GM18870 (cell line): ENCODE results near the gene CLSTN3.

ENCODE experiments used
- ATAC-seq: cut with Tn5 transposase; IDR thresholded peaks from one replicate; pipeline ENCODE4 v1.9.1; 2021; ENCODE audit warnings: moderate library complexity; ENCODE audit not compliant: unreplicated experiment

The CLSTN3 gene

GRCh38 chr12:7146906-7147305 lies 16.7 kb downstream of the CLSTN3 start:
- no peak for ATAC-seq

DNA sequence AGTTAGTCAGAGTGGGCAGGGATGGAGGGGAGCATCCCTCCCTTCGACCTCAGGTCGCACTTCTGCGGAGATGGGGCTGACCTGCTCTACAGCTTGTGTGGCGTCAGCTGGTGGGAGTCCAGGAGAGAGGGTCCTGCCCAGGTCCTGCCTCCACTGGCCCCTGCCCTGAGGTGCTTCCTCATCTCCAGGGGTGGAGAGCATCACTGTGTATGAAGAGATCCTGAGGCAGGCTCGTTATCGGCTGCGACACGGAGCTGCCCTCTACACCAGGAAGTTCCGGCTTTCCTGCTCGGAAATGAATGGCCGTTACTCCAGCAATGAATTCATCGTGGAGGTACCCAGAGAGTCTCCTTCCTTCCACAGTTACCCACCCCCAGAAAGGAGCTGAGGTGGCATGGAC lies 20.2 kb downstream of the CLSTN3 start:
- no peak for ATAC-seq

DNA sequence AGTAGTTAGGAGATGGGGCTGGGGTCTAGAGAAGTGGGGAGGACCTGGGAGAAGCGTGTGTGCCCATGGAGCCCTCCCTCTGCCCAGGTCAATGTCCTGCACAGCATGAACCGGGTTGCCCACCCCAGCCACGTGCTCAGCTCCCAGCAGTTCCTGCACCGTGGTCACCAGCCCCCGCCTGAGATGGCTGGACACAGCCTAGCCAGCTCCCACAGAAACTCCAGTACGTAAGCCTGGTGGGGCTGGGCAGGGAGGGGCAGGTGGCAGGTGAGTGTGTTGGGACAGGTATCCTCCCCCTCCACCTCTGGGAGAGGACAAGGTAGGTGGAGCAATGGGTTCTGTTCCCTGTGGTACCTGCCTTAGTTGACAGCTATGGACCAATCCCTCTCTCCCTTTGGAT lies 20.7 kb downstream of the CLSTN3 start:
- no peak for ATAC-seq

GRCh38 chr12:7151532-7151931 lies 21.4 kb downstream of the CLSTN3 start:
- no peak for ATAC-seq

- no peak for ATAC-seq
These were observed 22.6 kb downstream of the CLSTN3 start for GRCh38 chr12:7152818-7153217.

- ATAC-seq: no peak
These were observed 23.9 kb downstream of the CLSTN3 start for GRCh38 chr12:7154042-7154441.

DNA sequence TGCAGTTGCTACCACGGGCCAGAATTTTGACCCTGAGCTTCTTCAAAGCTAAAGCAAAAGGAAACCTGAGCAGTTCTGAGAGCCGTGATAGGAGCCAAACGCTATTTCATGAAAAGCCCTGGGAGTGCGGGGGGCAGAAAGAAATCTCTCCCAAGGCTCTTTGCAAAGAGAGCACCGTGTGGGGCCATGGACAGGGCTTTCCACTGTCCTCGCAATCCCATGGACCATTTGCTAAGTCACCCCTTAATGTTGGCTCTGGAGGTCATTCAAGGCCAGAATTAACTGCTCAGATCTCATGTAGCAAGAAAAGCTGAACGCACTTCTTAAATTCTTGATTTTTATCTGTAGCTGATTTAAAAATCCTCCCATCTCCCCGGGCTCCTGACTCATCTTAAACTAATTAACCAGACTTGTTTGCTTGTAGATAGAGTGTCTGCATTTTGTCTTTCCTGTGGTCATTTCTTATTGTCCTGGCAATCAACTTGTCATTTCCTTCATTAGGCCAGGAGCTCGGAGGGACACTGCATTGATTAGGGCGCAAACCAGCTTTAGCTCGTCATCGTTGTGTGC lies 24.8 kb downstream of the CLSTN3 start:
- ATAC-seq: no peak

DNA sequence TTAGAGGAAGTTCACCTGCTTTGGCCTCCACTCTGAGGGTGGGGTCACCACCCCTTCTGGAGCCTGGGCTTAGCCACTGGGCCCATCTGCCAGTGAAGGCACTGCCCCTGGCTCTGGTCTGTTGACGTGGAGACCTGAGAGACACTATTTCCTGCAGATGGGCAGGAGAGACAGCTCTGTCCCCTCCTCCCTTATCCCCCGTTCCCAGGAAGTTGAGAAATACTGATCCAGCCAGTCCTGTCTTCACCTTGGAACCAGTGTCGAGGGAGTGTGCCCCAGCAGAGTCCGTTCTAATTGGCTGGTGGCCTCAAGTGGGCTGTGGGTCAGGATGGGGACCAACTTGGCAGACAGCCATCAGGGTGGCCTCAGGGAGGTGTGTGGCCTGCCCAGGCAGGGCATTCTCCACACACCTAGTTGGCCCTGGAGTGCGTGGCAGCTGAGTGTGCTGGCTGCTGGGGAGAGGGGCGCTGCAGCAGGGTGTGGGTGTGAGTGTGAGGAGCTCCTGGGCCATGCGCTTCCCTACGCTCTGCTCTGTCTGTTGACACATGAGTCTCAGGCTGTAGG lies 25.4 kb downstream of the CLSTN3 start:
- no peak for ATAC-seq

- no peak for ATAC-seq
These were observed 26.4 kb downstream of the CLSTN3 start for GRCh38 chr12:7156259-7157197.

DNA sequence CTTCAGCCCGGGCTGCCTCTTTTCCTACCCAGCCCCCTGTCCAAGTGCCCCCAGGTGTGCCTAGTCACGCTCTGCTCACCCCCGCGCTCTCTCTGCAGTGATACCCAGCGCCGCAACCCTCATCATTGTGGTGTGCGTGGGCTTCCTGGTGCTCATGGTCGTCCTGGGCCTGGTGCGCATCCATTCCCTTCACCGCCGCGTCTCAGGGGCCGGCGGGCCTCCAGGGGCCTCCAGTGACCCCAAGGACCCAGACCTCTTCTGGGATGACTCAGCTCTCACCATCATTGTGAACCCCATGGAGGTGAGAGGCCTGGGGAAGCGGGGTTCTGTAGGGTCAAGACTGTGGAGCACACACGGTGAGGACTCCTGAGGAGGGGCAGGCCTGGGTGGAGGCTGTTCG lies 27.2 kb downstream of the CLSTN3 start:
- ATAC-seq: no peak

DNA sequence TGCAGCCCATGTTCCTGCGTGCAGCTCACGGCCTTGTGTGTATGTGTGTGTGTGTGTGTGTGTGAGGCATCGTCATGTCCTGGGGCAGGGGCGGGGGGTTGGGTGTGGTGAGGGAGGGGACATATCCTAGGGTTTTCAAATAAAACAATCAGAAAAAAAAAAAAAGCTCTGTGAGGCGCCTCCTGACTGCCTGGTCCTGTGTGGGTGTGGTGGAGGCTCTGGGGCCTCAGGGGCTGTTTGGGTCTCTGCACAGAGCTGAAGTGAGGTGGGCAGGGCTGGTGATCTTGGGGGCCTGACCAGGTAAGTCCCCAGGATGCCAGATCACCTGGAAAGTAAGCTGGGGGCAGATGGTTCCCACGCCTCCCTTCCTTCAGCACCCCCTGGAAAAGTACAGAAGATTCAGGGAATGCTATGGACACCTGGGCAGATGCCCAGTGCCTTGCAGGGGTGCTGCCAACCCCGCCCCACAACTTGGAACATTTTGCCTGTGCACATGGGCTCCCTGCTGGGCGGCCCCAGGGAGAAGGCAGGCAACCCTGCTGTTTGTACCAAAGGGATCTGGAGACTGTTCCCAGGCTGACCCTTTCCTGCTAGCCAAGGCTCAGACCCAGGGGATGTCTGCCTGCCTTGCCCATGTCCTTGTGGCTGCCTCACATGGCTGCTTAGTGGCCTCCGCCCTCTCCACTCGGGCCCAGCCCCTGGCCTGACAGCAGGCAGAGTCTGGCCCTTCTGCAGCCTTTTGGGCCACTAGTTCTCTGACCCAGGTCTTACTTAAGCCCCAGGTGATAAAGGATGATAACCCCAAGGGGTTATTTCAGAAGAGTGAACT lies 28.8 kb downstream of the CLSTN3 start:
- no peak for ATAC-seq

- no peak for ATAC-seq
These were observed 30.0 kb downstream of the CLSTN3 start for GRCh38 chr12:7160183-7160582.

- ATAC-seq: no peak
These were observed 31.2 kb downstream of the CLSTN3 start for GRCh38 chr12:7161327-7161726.

DNA sequence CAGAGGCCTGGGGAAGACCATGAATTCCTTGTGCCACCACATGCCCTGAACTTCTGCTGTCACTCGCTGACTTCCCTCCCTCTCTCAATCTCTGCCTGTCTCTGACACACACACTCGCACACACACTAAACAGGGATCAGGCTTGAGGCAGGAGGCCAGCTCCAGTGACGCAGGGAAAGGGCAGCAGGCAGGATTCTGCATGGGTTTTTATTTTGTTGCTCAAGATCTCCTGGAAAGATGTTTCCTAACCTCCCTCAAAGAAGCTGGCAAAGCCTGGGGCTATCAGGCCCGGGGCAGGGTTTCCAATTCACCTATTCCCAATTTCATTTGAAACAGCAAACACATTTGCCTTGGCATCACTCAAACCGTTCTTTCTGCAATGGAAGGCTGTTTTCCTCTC lies 31.6 kb downstream of the CLSTN3 start:
- ATAC-seq: no peak

DNA sequence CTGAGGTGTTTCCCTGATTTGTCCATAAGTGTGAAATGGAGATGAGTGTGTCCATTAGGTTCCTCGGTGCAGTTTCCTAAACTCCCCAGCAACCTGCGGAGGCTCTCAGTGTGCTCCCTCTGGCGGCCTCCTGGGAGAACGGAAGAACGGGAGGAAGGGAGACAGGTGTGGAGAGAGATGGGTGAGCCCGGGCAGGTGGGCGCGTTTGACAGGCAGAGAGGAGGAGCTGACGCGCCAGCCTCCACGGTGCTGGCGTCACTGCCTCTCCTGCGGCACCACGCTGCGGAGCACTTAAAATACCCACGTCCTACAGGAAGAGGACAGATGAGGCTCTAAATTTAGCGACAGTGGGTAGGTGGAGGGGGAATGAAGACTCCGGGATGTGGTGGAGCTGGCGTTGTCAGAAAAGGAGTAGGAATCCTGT lies 32.5 kb downstream of the CLSTN3 start:
- no peak for ATAC-seq

DNA sequence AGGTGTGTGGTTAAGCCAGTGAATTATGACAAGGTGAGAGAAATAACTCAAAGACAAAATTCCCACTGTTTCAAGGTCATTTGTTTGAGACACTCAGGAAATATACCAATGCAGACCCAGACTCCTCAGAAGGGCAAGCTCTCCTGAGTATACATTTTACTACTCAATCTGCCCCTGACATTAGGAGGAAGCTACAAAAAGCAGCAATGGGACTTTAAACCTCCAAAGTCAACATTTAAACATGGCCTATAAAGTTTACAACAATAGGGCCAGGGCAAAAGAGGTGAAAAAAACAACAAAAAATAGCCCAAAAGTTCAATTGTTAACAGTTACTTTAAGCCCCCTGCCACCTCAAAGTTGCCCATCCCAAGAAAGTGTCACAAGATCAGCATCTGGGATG lies 39.8 kb downstream of the CLSTN3 start:
- ATAC-seq: no peak

- no peak for ATAC-seq
These were observed 41.7 kb downstream of the CLSTN3 start for GRCh38 chr12:7171854-7172253.

DNA sequence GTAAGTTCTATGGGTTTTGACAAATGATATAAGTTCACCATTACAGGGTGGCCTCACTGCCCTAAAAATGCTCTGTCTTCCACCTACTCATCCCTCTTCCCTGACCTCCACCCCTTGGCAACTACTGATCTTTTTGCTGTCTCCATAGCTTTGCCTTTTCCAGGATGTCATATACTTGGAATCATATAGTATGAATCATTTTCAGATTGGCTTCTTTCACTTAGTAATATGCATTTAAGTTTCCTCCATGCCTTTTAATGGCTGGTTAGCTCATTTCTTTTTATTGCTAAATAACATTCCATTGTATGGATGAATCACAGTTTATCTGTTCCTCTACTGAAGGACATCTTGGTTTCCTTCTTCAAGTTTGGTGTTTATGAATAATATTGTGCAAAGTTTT lies 45.3 kb downstream of the CLSTN3 start:
- no peak for ATAC-seq

- ATAC-seq: no peak
These were observed 46.4 kb downstream of the CLSTN3 start for GRCh38 chr12:7176595-7176994.

- ATAC-seq: no peak
These were observed 48.3 kb downstream of the CLSTN3 start for GRCh38 chr12:7178481-7178880.

GRCh38 chr12:7180685-7181084 lies 50.5 kb downstream of the CLSTN3 start:
- no peak for ATAC-seq
